ENCODE results near the gene FRA10AC1. TPM values are rescaled to one million over a fixed set of nuclear protein-coding genes. Genes with fewer than 3 reads are reported as not detected.
"Not testable (repeated sequence)": the region's sequence is repeated elsewhere in the genome, so short reads cannot be mapped to it uniquely, and the experiment has no call there.

The FRA10AC1 gene
- total RNA-seq, 2 donors from 2014 or later = 8.0 to 9.2 TPM

- peak overlapping the region; percentile 86 to 90 for H3K27ac ChIP-seq
- peaks cover 0 to 7% of the 10 kb centered on the region in 2 donors for H3K4me1 ChIP-seq
Measured at GRCh38 chr10:93701866-93702209, 554 bp downstream of the FRA10AC1 start.

DNA sequence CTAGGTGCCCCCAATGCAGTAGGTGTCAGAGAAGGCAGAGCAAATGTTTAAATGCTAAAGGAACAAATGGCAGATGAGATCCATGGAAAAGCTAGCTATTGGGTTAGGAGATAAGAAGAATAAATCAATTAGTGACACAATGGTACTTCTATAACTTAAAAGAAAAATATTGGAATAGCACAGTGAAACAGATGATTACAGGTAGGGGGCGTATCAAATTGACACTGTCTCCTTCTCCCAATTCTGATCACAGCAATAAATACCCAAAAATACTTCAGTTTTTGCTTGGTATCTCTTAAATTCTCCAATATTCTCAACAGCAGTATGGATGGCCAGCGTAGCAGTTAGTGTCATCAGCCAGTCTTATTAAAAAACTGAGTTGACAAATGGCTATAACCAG, 5.2 kb downstream of the FRA10AC1 start:
- Histone ChIP-seq H3K36me3 (peaks cover 42% of the 10 kb centered on the region), H3K9me3 (no peaks in the 10 kb centered on the region), H3K4me3 (no peak overlapping the region), H3K27me3 (no peaks in the 10 kb centered on the region), H3K27ac (no peak overlapping the region), H3K4me1 (peaks cover 0 to 7% of the 10 kb centered on the region in 2 donors)
- no peak for TF ChIP-seq CTCF (IDR thresholded peaks at IDR 0.05)
- DNase-seq (ENCODE audit: low spot score) = no peak

More at GRCh38 chr10:93701866-93702209, 554 bp downstream of the FRA10AC1 start:
- no peaks in the 10 kb centered on the region for H3K27me3 ChIP-seq
- TF ChIP-seq CTCF (IDR thresholded peaks at IDR 0.05) = no peak
- peak overlapping the region; percentile 60 to 72 for H3K4me3 ChIP-seq
- peaks cover 27% of the 10 kb centered on the region for H3K36me3 ChIP-seq
- DNase-seq (ENCODE audit: low spot score) = no peak
- H3K9me3 ChIP-seq = no peaks in the 10 kb centered on the region

DNA sequence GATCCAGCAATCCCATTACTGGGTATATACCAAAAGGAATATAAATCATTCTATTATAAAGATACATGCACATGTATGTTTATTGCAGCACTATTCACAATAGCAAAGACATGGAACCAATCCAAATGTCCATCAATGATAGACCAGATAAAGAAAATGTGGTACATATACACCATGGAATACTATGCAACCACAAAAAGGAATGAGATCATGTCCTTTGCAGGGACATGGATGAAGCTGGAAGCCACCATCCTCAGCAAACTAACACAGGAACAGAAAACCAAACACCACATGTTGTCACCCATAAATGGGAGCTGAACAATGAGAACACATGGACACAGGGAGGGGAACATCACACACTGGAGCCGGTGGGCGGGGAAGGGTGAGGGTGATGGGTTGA, 5.8 kb downstream of the FRA10AC1 start:
- H3K4me1 ChIP-seq; H3K9me3 ChIP-seq; DNase-seq (ENCODE audit: low spot score); H3K27me3 ChIP-seq; H3K27ac ChIP-seq; H3K4me3 ChIP-seq: not testable (repeated sequence)
- H3K36me3 ChIP-seq = peaks cover 42% of the 10 kb centered on the region

DNA sequence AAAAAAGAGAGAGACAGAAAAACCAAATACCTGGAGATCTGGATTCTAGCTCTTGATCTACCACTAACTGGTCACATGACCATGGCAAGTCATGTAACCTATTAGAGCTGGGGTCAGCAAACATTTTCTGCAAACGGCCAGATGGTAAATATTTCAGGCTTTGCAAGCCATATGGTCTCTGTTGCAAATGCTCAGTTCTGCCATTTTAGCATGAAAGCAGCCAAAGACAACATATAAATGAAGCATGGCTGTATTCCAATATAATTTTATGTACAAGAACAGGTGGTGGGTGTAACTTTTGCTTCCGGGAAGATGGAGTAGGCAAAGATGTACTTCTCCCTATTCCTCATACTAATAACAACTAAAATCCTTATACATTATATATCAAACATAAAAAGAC, 6.7 kb downstream of the FRA10AC1 start:
- no peak for TF ChIP-seq CTCF (IDR thresholded peaks at IDR 0.05)
- Histone ChIP-seq H3K9me3 (no peaks in the 10 kb centered on the region), H3K36me3 (peaks cover 42% of the 10 kb centered on the region), H3K4me3 (no peak overlapping the region), H3K27ac (no peak overlapping the region), H3K4me1 (no peaks in the 10 kb centered on the region), H3K27me3 (no peaks in the 10 kb centered on the region)
- no peak for DNase-seq (ENCODE audit: low spot score)

GRCh38 chr10:93687737-93688136, 14.7 kb downstream of the FRA10AC1 start:
- Histone ChIP-seq H3K27me3 (no peaks in the 10 kb centered on the region), H3K4me3 (no peak overlapping the region), H3K4me1 (no peaks in the 10 kb centered on the region), H3K9me3 (no peaks in the 10 kb centered on the region), H3K36me3 (peaks cover 5% of the 10 kb centered on the region), H3K27ac (no peak overlapping the region)
- DNase-seq (ENCODE audit: low spot score) = no peak
- no peak for TF ChIP-seq CTCF (IDR thresholded peaks at IDR 0.05)

DNA sequence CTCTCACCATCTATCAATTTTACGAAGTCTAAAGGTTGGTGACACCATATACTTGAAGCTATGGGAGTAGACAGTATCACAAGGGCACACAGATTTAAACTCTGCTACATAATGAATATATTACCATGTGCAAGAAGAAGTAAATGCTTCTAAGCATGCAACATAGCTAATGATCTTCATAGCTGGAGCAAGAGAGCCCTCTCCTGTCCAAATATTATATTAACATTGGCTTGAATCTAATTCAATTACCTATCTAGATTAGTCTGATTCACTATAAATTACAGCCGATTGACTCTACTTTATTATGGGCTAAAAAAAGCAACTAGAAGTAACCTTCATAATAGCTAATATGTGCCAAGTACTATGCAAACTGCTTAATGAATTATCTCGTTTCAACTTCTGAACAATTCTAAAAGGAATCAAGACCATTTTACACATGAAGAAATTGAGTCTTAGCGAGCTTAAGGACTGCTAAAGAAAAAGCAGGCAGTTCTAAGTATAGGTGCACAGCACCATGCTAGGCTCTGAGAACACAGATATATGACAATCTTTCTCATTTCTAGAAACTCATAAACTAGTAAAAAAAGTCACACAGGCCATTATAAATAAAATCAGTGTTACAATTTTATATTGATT, 21.9 kb downstream of the FRA10AC1 start:
- no peak overlapping the region for H3K4me3 ChIP-seq
- H3K36me3 ChIP-seq = peaks cover 20% of the 10 kb centered on the region
- TF ChIP-seq CTCF (IDR thresholded peaks at IDR 0.05) = peak in 1 of 2 donors; percentile 54

More for the DNA sequence above, 21.9 kb downstream of the FRA10AC1 start:
- Histone ChIP-seq H3K4me1 (no peaks in the 10 kb centered on the region), H3K27ac (no peak overlapping the region), H3K27me3 (no peaks in the 10 kb centered on the region), H3K9me3 (no peaks in the 10 kb centered on the region)
- DNase-seq (ENCODE audit: low spot score) = no peak

Data from right atrium auricular region (tissue), 2 donors.